GM18873 (cell line): ENCODE results near the gene PGBD2.
"Not testable (repeated sequence)": the region's sequence is repeated elsewhere in the genome, so short reads cannot be mapped to it uniquely, and the experiment has no call there.

Source experiments
- ATAC-seq: cut with Tn5 transposase; IDR thresholded peaks from one replicate; pipeline ENCODE4 v1.9.1; 2021; ENCODE audit warnings: mild to moderate bottlenecking, moderate library complexity, moderate number of reproducible peaks; ENCODE audit not compliant: unreplicated experiment, low FRiP score

Gene PGBD2

GRCh38 chr1:248906009-248906752 lies at the start of gene PGBD2:
TSS of gene PGBD2 (plus strand) at chr1:248906235. CDS start at chr1:248913863, 7,628 bp downstream.
- ATAC-seq = peak; percentile 88

- ATAC-seq = no peak
Measured at GRCh38 chr1:248857201-248857600, 48.8 kb upstream of the PGBD2 start.

- ATAC-seq = peak; percentile 4
Measured at GRCh38 chr1:248857749-248858095, 48.3 kb upstream of the PGBD2 start.

- ATAC-seq = peak; percentile 15
Measured at GRCh38 chr1:248858096-248858890, 47.7 kb upstream of the PGBD2 start.

GRCh38 chr1:248858891-248859889 lies 46.8 kb upstream of the PGBD2 start, which contains the start of gene ZNF692:
TSS of gene ZNF692 (minus strand) at chr1:248859085. CDS start at chr1:248858309, 776 bp downstream.
- ATAC-seq = peak; percentile 66

- no peak for ATAC-seq
Measured at GRCh38 chr1:248860007-248860406, 46.0 kb upstream of the PGBD2 start.

GRCh38 chr1:248861616-248862015 lies 44.4 kb upstream of the PGBD2 start:
- ATAC-seq = no peak

- ATAC-seq = peak; percentile 1
Measured at GRCh38 chr1:248862695-248862997, 43.4 kb upstream of the PGBD2 start.

- ATAC-seq = peak; percentile 68
Measured at GRCh38 chr1:248862998-248863881, 42.8 kb upstream of the PGBD2 start.

GRCh38 chr1:248871837-248872401 lies 34.1 kb upstream of the PGBD2 start:
- no peak for ATAC-seq

- peak; percentile 30 for ATAC-seq
Measured at GRCh38 chr1:248872752-248873408, 33.2 kb upstream of the PGBD2 start.

- ATAC-seq = peak; percentile 74
Measured at GRCh38 chr1:248873409-248873992, 32.5 kb upstream of the PGBD2 start.

GRCh38 chr1:248873993-248874533 lies 32.0 kb upstream of the PGBD2 start:
- ATAC-seq = peak; percentile 53

GRCh38 chr1:248881261-248881660 lies 24.8 kb upstream of the PGBD2 start:
- no peak for ATAC-seq

- ATAC-seq = not testable (repeated sequence)
Measured at GRCh38 chr1:248882427-248882826, 23.6 kb upstream of the PGBD2 start.

GRCh38 chr1:248884632-248885295 lies 21.3 kb upstream of the PGBD2 start:
- no peak for ATAC-seq

- ATAC-seq = no peak
Measured at GRCh38 chr1:248885646-248886045, 20.4 kb upstream of the PGBD2 start.
